ENCODE results near the gene S100A5.

GRCh38 chr1:153493343-153493960 is 47.3 kb downstream of the S100A5 start:
- TF ChIP-seq ZNF155 (tag by site-specific recombination; IDR thresholded peaks at IDR 0.05) (no peak), CTCF (tag by site-specific recombination; IDR thresholded peaks at IDR 0.05) (no peak), MYNN (tag by site-specific recombination; IDR thresholded peaks at IDR 0.05; ENCODE audit: borderline replicate concordance) (no peak), ZNF362 (tag by site-specific recombination; IDR thresholded peaks at IDR 0.05) (no peak), ZNF701 (tag by site-specific recombination; IDR thresholded peaks at IDR 0.05) (no peak), YY1 (tag by site-specific recombination; IDR thresholded peaks at IDR 0.05) (no peak), KLF10 (tag by site-specific recombination; IDR thresholded peaks at IDR 0.05) (no peak), ZNF140 (tag by site-specific recombination; IDR thresholded peaks at IDR 0.05) (no peak), SALL2 (tag by site-specific recombination; IDR thresholded peaks at IDR 0.05; ENCODE audit: borderline replicate concordance) (no peak), ATF2 (tag by site-specific recombination; IDR thresholded peaks at IDR 0.05; ENCODE audit: low read depth) (no peak)
